GM13977 (cell line): ENCODE results near the gene TOR1AIP2.

Experiments
- DNase-seq: peaks from one replicate; pipeline ENCODE4 v3.0.0; 2012; ENCODE audit warnings: low spot score
- in situ Hi-C: fragments of 300-500 bp; cut with MboI; formaldehyde crosslinking; loops from one replicate; pipeline ENCODE4 v1.12.0; 2022; ENCODE audit warnings: low sequenced_read_pairs, low pct_unique_long_range_greater_than_20kb, mixed read lengths, inconsistent platforms; ENCODE audit not compliant: unreplicated experiment
- TF ChIP-seq, protein P1 (sequence below): IDR thresholded peaks from 2 replicates; pipeline ENCODE4 v1.5.1; 2012; ENCODE audit warnings: mild to moderate bottlenecking, control low read depth; ENCODE audit not compliant: insufficient read depth; ENCODE audit errors: extremely low read depth, missing control alignments

TOR1AIP2 gene

GRCh38 chr1:179798213-179798863 lies 79.3 kb downstream of the TOR1AIP2 start:
- TF ChIP-seq, protein P1, sequence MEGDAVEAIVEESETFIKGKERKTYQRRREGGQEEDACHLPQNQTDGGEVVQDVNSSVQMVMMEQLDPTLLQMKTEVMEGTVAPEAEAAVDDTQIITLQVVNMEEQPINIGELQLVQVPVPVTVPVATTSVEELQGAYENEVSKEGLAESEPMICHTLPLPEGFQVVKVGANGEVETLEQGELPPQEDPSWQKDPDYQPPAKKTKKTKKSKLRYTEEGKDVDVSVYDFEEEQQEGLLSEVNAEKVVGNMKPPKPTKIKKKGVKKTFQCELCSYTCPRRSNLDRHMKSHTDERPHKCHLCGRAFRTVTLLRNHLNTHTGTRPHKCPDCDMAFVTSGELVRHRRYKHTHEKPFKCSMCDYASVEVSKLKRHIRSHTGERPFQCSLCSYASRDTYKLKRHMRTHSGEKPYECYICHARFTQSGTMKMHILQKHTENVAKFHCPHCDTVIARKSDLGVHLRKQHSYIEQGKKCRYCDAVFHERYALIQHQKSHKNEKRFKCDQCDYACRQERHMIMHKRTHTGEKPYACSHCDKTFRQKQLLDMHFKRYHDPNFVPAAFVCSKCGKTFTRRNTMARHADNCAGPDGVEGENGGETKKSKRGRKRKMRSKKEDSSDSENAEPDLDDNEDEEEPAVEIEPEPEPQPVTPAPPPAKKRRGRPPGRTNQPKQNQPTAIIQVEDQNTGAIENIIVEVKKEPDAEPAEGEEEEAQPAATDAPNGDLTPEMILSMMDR = no peak
- no peak for DNase-seq
- in situ Hi-C loops = no loop called here

- DNase-seq = no peak
- TF ChIP-seq, protein P1 = no peak
- in situ Hi-C loops = no loop called here
Observed at GRCh38 chr1:179794669-179795068, 82.9 kb downstream of the TOR1AIP2 start.

DNA sequence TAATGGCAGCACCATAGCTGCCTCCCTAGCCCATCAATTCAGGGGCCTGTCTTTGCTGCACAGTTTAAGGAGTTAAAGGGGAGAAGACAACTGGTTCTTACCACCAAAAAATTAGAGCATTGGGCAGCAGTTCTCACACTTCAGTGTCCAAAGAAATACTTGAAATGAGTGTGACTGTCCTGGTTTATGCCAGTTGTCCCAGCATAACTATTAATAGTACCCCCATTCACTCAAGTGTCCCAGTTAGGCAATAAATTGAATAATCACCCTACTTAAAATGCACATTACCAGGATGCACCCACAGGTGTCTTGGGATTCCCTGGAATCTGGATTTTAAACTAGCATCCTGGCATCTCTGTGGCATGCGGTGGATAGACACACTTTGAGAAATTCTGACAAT lies 83.5 kb downstream of the TOR1AIP2 start:
- DNase-seq = no peak
- in situ Hi-C loops = no loop called here
- TF ChIP-seq, protein P1 = no peak

DNA sequence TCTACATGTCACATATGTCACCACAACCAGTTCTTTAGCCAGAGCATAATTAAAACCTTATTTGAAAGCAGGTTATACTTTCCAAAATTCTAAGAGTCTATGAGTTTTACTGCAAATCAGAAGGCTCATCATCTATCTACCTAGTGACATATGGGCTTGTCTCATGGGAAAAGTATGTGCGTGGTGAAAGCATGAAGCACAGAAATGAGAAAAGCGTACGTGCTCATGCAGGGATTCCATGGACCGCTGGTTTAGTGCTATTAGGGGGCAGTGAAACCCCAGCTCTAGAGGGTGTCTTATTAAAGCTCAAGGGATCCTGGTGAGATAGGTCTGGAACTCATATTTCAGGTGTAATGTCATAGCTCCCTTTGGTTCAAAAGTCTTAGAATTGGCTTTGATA lies 84.3 kb downstream of the TOR1AIP2 start:
- no peak for DNase-seq
- TF ChIP-seq, protein P1 = no peak
- in situ Hi-C loops = no loop called here
